GM19238 (cell line): ENCODE results near the gene SPN.
"Not testable (repeated sequence)": the region's sequence is repeated elsewhere in the genome, so short reads cannot be mapped to it uniquely, and the experiment has no call there.

ENCODE experiments used
- DNase-seq: peaks from one replicate; pipeline ENCODE4 v3.0.0; 2011; ENCODE audit warnings: low spot score; ENCODE audit not compliant: insufficient read length

SPN gene, protein sequence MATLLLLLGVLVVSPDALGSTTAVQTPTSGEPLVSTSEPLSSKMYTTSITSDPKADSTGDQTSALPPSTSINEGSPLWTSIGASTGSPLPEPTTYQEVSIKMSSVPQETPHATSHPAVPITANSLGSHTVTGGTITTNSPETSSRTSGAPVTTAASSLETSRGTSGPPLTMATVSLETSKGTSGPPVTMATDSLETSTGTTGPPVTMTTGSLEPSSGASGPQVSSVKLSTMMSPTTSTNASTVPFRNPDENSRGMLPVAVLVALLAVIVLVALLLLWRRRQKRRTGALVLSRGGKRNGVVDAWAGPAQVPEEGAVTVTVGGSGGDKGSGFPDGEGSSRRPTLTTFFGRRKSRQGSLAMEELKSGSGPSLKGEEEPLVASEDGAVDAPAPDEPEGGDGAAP

DNA sequence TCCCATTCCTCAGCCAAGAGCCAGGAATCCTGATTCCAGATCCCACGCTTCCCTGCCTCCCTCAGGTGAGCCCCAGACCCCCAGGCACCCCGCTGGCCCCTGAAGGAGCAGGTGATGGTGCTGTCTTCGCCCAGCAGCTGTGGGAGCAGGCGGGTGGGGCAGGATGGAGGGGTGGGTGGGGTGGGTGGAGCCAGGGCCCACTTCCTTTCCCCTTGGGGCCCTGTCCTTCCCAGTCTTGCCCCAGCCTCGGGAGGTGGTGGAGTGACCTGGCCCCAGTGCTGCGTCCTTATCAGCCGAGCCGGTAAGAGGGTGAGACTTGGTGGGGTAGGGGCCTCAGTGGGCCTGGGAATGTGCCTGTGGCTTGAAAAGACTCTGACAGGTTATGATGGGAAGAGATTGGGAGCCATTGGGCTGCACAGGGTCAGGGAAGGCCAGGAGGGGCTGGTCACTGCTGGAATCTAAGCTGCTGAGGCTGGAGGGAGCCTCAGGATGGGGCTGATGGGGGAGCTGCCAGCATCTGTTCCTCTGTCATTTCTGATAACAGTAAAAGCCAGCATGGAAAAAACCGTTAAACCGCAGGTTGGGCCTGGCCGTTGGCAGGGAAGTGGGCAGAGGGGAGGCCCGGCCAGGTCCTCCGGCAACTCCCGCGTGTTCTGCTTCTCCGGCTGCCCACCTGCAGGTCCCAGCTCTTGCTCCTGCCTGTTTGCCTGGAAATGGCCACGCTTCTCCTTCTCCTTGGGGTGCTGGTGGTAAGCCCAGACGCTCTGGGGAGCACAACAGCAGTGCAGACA is at the start of gene SPN:
Gene SPN, plus strand, starts transcription at position 232 of the 791 bp plus-strand sequence. Its CDS starts 482 bp downstream, at position 714.
- peak; percentile 74 for DNase-seq

GRCh38 chr16:29613307-29614057 is 49.6 kb upstream of the SPN start:
- peak; percentile 44 for DNase-seq

- not testable (repeated sequence) for DNase-seq
These were observed 48.2 kb upstream of the SPN start for GRCh38 chr16:29614691-29615314.

- not testable (repeated sequence) for DNase-seq
These were observed 46.9 kb upstream of the SPN start for GRCh38 chr16:29616127-29616526.

- not testable (repeated sequence) for DNase-seq
These were observed 42.5 kb upstream of the SPN start for GRCh38 chr16:29620591-29620990.

- not testable (repeated sequence) for DNase-seq
These were observed 40.3 kb upstream of the SPN start for GRCh38 chr16:29622738-29623137.

DNA sequence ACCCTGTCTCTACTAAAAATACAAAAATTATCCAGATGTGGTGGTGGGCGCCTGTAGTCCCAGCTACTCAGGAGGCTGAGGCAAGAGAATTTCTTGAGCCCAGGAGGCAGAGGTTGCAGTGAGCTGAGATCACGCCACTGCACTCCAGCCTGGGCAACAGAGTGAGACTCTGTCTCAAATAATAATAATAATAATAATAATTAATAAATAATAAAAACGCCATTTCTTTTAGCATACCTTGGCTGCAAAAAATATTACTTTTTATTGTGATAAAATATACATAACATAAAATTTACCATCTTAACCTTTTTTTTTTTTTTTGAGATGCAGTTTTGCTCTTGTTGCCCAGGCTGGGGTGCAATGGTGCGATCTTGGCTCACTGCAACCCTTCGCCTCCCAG is 39.8 kb upstream of the SPN start:
- not testable (repeated sequence) for DNase-seq

DNA sequence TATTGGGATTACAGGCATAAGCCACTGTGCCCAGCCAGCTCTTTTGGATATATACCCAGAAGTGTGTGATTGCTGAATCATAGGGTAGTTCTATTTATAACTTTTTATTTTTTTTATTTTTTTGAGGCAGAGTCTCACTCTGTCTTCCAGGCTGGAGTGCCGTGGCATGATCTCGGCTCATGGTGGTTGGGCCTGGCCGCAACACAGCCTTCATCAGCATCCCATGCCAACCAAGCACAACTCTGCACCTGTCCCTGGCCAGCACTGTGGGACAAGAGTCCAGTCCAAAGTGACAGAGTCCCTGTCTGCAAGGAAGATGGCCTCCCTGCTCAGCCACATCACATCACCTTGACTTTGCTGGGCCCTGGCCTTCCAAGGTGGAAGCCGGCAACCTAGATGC is 37.9 kb upstream of the SPN start:
- DNase-seq = not testable (repeated sequence)

GRCh38 chr16:29626778-29627331 is 36.2 kb upstream of the SPN start:
- not testable (repeated sequence) for DNase-seq

GRCh38 chr16:29627661-29628075 is 35.4 kb upstream of the SPN start:
- DNase-seq = not testable (repeated sequence)

- not testable (repeated sequence) for DNase-seq
These were observed 34.3 kb upstream of the SPN start for GRCh38 chr16:29628707-29629106.

GRCh38 chr16:29629318-29629717 is 33.7 kb upstream of the SPN start:
- not testable (repeated sequence) for DNase-seq

DNA sequence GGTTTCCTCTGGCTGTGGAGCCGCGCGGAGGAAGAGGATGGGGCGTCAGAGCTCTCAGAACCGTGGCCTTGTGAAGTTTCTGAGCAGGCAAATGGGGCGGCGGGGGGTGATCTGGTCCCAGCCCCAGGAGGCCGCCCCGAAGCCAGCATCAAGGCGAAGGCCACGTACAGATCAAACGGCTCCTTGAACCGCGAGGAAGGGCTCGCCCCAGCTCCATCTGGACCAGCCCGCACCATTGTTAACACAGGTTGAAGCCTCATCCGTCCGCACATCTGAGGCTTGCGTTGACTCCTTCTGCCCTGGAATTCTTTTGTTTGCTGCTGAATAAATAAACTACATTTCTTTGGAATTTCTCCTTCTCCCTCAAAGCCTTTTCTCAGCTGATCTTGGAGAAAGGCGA is 31.4 kb upstream of the SPN start:
- not testable (repeated sequence) for DNase-seq

DNA sequence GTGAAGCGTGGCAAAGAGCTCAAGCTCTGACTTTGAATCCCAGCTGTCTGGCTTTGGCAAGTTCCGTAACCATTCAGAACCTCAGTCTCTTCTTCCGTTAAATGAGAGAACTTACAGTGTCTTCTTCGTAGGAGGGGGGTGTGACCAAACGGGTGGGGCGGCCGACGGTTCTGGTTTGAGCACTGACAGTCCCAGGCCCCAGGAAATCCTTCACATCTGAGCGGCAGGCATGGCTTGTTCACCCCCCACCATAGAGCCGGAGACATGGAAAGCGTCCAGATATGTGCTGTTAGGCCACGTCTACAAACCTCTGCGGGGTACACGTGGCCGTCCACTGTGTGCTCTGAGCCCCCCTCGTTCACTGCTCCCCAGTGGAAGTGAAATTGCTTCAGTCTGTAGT is 27.1 kb upstream of the SPN start:
- not testable (repeated sequence) for DNase-seq

DNA sequence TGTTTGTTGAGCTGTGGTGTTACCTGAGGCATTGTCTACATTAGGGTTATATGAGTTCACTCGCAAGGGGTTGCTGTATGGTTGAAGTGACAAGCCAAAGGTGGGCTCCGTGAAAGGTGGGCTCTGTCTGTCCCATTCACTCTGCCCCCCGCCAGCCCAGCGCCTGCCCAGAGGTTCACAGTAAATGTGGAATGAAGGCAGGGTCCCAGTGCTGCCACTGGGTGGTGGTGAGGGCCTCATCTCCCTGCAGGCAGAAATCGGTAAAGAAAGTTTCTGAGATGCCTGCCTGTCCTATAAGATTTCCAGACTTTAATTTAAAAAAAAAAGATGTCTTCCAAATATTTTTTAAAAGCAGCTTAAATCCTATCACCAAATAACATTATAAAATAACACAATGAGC is 26.7 kb upstream of the SPN start:
- not testable (repeated sequence) for DNase-seq

- DNase-seq = not testable (repeated sequence)
These were observed 24.3 kb upstream of the SPN start for GRCh38 chr16:29638751-29639150.

DNA sequence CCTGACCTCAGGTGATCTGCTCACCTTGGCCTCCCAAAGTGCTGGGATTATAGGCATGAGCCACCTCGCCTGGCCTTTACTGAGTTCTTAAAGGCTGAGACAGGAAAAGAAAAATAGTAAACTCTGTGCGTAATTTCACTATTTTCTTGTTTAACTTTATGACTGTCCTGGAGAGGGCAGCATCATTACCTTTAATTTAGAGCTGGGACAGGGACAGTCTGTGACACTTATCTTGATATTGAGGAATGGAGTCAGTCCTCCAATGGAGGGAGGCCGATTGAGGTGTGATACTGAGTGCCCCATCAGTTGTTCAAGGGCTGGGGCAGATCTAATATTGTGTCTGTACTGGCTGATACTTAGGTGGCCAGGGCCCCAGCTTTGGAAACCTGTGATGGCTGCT is 21.5 kb upstream of the SPN start:
- DNase-seq = no peak

DNA sequence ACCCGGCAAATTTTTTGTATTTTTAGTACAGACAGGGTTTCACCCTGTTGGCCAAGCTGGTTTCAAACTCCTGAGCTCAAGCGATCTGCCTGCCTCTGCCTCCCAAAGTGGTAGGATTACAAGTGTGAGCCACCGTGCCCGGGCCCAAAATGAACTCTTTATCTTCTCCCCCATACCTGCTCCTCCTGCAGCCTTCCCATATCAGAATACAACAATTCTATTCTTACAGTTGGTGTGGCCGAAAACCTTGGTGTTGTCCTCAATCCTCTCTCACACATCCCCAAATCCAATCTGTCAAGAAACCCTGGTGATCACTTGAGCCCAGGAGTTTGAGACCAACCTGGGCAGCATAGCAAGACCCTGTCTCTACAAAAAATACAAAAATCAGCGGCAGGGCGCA is 19.5 kb upstream of the SPN start:
- no peak for DNase-seq

DNA sequence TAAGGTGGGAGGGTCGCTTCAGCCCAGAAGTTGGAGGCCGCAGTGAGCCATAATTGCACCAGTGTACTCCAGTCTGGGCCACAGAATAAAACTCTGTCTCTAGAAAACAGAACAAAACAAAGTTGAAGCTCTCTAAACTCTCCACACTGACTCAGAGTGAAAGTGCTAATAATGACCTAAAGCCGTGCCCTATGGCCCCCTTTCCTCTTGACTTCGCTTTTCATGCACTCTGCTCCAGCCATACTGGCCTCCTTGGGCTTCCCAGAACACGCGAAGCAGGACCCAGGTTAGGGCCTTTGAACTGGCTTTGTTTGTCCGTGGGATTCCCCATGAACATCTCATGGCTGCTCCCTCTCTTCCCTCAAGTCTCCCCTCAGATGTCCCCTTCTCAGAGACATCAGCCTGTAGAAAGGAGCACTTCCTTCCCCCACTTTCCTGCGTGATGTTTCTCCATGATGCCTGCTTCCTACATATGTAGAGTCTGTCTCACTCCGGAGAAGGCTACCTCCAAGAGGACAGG is 18.6 kb upstream of the SPN start:
- DNase-seq = peak; percentile 41

GRCh38 chr16:29644973-29645693 is 17.9 kb upstream of the SPN start:
- DNase-seq = no peak
